Calu3 (cell line): ENCODE data around the gene NETO2. TPM values are rescaled to one million over a fixed set of nuclear protein-coding genes. Genes with fewer than 3 reads are reported as not detected.

Source experiments
- BruUV-seq: library from RNA; stranded (reverse); fragments of 400-500 nt; replicated peaks from 2 replicates; lab custom pipeline; 2021; lab: Mats Ljungman, UMichigan
- CTCF ChIA-PET: fragments of 300-600 bp; sonication (Branson Sonifier 250); formaldehyde crosslinking; loops from one replicate; lab custom pipeline; 2022; ENCODE audit warnings: antibody characterized with exemption; lab: Charles Lee
- DNase-seq: peaks from one replicate; pipeline ENCODE4 v3.0.0; 2022
- H3K27ac Mint-ChIP-seq: one replicate; pipeline ENCODE4 v1.8.0; 2022; ENCODE audit warnings: mixed read lengths; ENCODE audit not compliant: unreplicated experiment
- H3K27me3 Mint-ChIP-seq: one replicate; pipeline ENCODE4 v1.8.0; 2022; ENCODE audit warnings: mixed read lengths; ENCODE audit not compliant: unreplicated experiment
- H3K36me3 Mint-ChIP-seq: one replicate; pipeline ENCODE4 v1.8.0; 2022; ENCODE audit warnings: mild to moderate bottlenecking, moderate library complexity, mixed read lengths; ENCODE audit not compliant: insufficient read depth, unreplicated experiment
- H3K4me1 Mint-ChIP-seq: one replicate; pipeline ENCODE4 v1.8.0; 2022; ENCODE audit warnings: mild to moderate bottlenecking, low read depth, mixed read lengths; ENCODE audit not compliant: unreplicated experiment
- H3K4me3 Mint-ChIP-seq: one replicate; pipeline ENCODE4 v1.8.0; 2022; ENCODE audit warnings: mild to moderate bottlenecking, low read depth, moderate library complexity, mixed read lengths; ENCODE audit not compliant: unreplicated experiment
- H3K9me3 Mint-ChIP-seq: one replicate; pipeline ENCODE4 v1.8.0; 2022; ENCODE audit warnings: low read depth, mixed read lengths; ENCODE audit not compliant: unreplicated experiment
- intact Hi-C: fragments of 100-400 bp; cut with micrococcal nuclease; formaldehyde crosslinking; loops from one replicate; pipeline ENCODE4 v1.10.0; 2022; ENCODE audit not compliant: unreplicated experiment
- total RNA-seq: library from RNA; stranded (reverse); gene quantifications from 2 replicates; pipeline ENCODE4 v1.2.3, GENCODE V29; 2022
- TF ChIP-seq, protein P1 (sequence below): fragments of 200-600 bp; IDR thresholded peaks from one replicate; pipeline ENCODE4 v1.8.0; 2022; ENCODE audit warnings: antibody characterized with exemption; ENCODE audit not compliant: unreplicated experiment

Gene NETO2
- total RNA-seq, 1 experiment from 2014 or later, result 83.5 TPM

DNA sequence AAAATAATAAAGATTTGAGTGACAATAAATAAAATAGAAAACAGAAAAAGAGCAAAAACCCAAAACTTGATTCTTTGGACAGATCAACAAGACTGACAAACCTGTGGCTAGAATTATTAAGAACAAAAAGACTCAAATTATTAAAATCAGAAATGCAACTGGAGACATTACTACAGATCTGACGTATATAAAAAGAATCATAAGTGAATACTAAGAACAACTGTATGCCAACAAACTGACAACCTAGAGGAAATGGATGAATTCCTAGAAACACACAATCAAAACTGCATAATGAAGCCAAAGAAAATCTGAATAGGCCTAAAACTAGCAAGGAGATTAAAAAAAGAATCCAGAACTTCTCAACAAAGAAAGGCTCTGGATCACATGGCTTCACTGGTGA, 47.4 kb downstream of the NETO2 start:
- Mint-ChIP-seq H3K4me3 (no peak overlapping the region), H3K4me1 (no peaks in the 10 kb centered on the region), H3K9me3 (no peaks in the 10 kb centered on the region), H3K27me3 (no peaks in the 10 kb centered on the region), H3K36me3 (no peaks in the 10 kb centered on the region), H3K27ac (no peak overlapping the region)
- CTCF ChIA-PET, result no interaction called here
- no peak for DNase-seq
- intact Hi-C loops, result no loop called here
- TF ChIP-seq, protein P1, sequence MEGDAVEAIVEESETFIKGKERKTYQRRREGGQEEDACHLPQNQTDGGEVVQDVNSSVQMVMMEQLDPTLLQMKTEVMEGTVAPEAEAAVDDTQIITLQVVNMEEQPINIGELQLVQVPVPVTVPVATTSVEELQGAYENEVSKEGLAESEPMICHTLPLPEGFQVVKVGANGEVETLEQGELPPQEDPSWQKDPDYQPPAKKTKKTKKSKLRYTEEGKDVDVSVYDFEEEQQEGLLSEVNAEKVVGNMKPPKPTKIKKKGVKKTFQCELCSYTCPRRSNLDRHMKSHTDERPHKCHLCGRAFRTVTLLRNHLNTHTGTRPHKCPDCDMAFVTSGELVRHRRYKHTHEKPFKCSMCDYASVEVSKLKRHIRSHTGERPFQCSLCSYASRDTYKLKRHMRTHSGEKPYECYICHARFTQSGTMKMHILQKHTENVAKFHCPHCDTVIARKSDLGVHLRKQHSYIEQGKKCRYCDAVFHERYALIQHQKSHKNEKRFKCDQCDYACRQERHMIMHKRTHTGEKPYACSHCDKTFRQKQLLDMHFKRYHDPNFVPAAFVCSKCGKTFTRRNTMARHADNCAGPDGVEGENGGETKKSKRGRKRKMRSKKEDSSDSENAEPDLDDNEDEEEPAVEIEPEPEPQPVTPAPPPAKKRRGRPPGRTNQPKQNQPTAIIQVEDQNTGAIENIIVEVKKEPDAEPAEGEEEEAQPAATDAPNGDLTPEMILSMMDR, result no peak
- BruUV-seq, result no TSS peak

DNA sequence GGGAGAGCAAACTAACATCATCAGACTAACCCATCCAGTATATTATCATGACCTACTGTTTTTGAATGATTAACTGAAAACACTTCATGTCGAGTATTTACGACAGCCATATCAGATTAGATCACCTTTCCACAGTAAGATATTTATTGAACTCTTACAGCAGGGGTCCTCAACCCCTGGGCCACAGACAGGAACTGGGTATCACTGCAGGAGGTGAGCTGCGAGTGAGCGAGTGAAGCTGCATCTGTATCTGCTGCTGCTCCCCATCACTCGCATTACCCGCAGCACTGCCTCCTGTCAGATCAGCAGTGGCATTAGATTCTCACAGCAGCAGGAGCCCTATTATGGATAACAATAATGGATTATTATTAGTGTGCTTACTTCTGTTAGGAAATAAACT, 59.5 kb downstream of the NETO2 start:
- H3K36me3 Mint-ChIP-seq, result no peaks in the 10 kb centered on the region
- BruUV-seq, result no TSS peak
- CTCF ChIA-PET, result no interaction called here
- H3K4me3 Mint-ChIP-seq, result no peak overlapping the region
- TF ChIP-seq, protein P1, result no peak
- no peak overlapping the region for H3K27ac Mint-ChIP-seq
- H3K9me3 Mint-ChIP-seq, result no peaks in the 10 kb centered on the region
- no peaks in the 10 kb centered on the region for H3K4me1 Mint-ChIP-seq
- no peaks in the 10 kb centered on the region for H3K27me3 Mint-ChIP-seq
- intact Hi-C loops, result no loop called here
- no peak for DNase-seq

DNA sequence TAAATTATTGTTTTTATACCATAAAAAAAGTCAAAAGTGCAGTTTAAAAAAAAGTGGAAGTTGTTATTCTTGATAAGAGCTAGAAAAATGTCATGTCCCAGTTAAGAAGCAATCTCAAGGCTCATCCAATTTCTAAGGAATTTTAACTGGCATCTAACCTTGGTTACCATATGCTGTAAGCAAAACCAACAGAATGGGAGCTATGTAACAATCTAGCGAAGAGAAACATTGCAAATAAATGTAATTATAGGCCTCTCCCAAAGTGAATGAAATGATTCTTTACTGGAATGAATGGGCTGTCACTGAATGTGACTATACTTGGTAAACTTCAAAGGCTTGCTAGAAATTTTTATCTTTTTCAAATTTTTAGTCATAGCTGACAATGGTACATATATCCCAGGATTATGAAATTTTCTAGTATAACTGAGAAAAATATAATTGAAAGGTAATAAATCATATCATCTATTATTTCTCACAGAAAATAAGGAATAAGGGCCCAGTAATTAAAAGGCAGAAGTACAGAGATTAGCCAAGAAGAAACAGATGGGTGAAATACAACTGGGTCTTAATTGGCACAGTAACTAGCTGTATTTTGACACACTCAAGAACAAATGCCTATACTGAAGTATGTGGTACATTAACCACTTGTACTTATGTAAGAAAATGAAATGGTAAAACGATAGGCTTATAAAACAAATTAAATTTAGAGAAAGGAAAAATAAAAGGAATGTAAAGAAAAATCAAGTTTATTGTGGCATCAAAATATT, 61.5 kb downstream of the NETO2 start:
- H3K9me3 Mint-ChIP-seq, result no peaks in the 10 kb centered on the region
- intact Hi-C loops, result no loop called here
- CTCF ChIA-PET, result no interaction called here
- BruUV-seq, result no TSS peak
- no peaks in the 10 kb centered on the region for H3K36me3 Mint-ChIP-seq
- H3K4me3 Mint-ChIP-seq, result no peak overlapping the region
- TF ChIP-seq, protein P1, result no peak
- H3K27ac Mint-ChIP-seq, result no peak overlapping the region
- H3K4me1 Mint-ChIP-seq, result no peaks in the 10 kb centered on the region
- no peaks in the 10 kb centered on the region for H3K27me3 Mint-ChIP-seq
- no peak for DNase-seq

DNA sequence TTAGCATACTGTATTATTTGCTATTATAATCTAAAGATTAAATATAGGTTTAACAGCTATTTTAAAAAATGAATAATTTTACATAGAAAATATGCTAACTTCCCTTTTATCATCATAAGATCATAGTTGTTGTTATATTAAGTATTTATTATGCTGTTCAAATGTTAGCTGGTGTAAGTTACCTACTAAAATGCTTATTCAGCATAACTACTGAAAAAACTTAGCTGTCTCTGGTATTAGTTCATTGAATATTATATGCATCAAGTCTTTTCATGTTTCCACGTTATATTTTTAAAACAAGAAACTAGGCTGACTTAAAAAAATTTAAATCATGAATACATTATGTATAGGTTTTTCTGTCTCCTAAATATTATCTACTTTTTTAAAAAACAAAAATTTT, 62.6 kb downstream of the NETO2 start:
- CTCF ChIA-PET, result no interaction called here
- intact Hi-C loops, result no loop called here
- H3K36me3 Mint-ChIP-seq, result no peaks in the 10 kb centered on the region
- TF ChIP-seq, protein P1, result no peak
- H3K4me3 Mint-ChIP-seq, result no peak overlapping the region
- no peaks in the 10 kb centered on the region for H3K27me3 Mint-ChIP-seq
- no peak for DNase-seq
- no peak overlapping the region for H3K27ac Mint-ChIP-seq
- no peaks in the 10 kb centered on the region for H3K4me1 Mint-ChIP-seq
- no TSS peak for BruUV-seq
- no peaks in the 10 kb centered on the region for H3K9me3 Mint-ChIP-seq
